HepG2 (cell line): ENCODE data around the gene AKR7A2. TPM values are rescaled to one million over a fixed set of nuclear protein-coding genes. Genes with fewer than 3 reads are reported as not detected.

Source experiments
- ATF5 ChIP-seq: sonication (generic); formaldehyde crosslinking; IDR thresholded peaks from 2 replicates; pipeline ENCODE4 v1.4.0; 2020; ENCODE audit warnings: mild to moderate bottlenecking, low read depth, missing genetic modification reagents
- DMAP1 ChIP-seq: IDR thresholded peaks from 2 replicates; pipeline ENCODE4 v1.6.1; 2016
- ETV5 ChIP-seq: IDR thresholded peaks from 2 replicates; pipeline ENCODE4 v1.6.1; 2018; ENCODE audit warnings: missing biosample characterization, missing genetic modification reagents, inconsistent platforms, borderline replicate concordance
- FOXJ3 ChIP-seq: sonication (generic); formaldehyde crosslinking; IDR thresholded peaks from 2 replicates; pipeline ENCODE4 v1.4.0; 2020; ENCODE audit warnings: missing genetic modification reagents, mild to moderate bottlenecking, borderline replicate concordance
- GTF2F1 ChIP-seq: fragments of 150-350 bp; IDR thresholded peaks from 2 replicates; pipeline ENCODE4 v1.6.1; 2014; ENCODE audit warnings: low read length
- HIVEP1 ChIP-seq: sonication (generic); formaldehyde crosslinking; IDR thresholded peaks from 2 replicates; pipeline ENCODE4 v1.4.0; 2020; ENCODE audit warnings: mild to moderate bottlenecking, missing genetic modification reagents
- KAT8 ChIP-seq: IDR thresholded peaks from 2 replicates; pipeline ENCODE4 v1.6.1; 2016; ENCODE audit warnings: missing genetic modification reagents, missing compliant biosample characterization
- KDM1A ChIP-seq: IDR thresholded peaks from 2 replicates; pipeline ENCODE4 v1.6.1; 2016; ENCODE audit warnings: missing compliant biosample characterization
- NFKBIZ ChIP-seq: IDR thresholded peaks from 2 replicates; pipeline ENCODE4 v1.6.1; 2018; ENCODE audit warnings: missing genetic modification reagents, missing compliant biosample characterization
- POLR2G ChIP-seq: fragments of 200-400 bp; formaldehyde crosslinking; IDR thresholded peaks from 2 replicates; pipeline ENCODE4 v1.6.1; 2018; ENCODE audit warnings: mild to moderate bottlenecking, low read depth, low read length, moderate library complexity
- RBM39 ChIP-seq: fragments of 200-400 bp; formaldehyde crosslinking; IDR thresholded peaks from one replicate; pipeline ENCODE4 v1.6.1; 2018; ENCODE audit warnings: antibody characterized with exemption, mild to moderate bottlenecking, low read depth, low read length; ENCODE audit not compliant: poor library complexity, severe bottlenecking
- RXRB ChIP-seq: IDR thresholded peaks from 2 replicates; pipeline ENCODE4 v1.6.1; 2016; ENCODE audit warnings: borderline replicate concordance, missing genetic modification reagents, missing compliant biosample characterization
- TBX3 ChIP-seq: fragments of 450-650 bp; IDR thresholded peaks from 2 replicates; pipeline ENCODE4 v1.6.1; 2017; ENCODE audit warnings: antibody characterized with exemption, mild to moderate bottlenecking, inconsistent platforms, borderline replicate concordance
- UBTF ChIP-seq: sonication (generic); formaldehyde crosslinking; IDR thresholded peaks from 2 replicates; pipeline ENCODE4 v1.4.0; 2020; ENCODE audit warnings: mild to moderate bottlenecking, missing genetic modification reagents
- YY1 ChIP-seq: IDR thresholded peaks from 2 replicates; pipeline ENCODE4 v1.6.1; 2011; ENCODE audit warnings: low read length, low read depth, moderate library complexity, mild to moderate bottlenecking; ENCODE audit not compliant: insufficient read depth, insufficient replicate concordance
- ZFP36L2 ChIP-seq: sonication (generic); formaldehyde crosslinking; IDR thresholded peaks from 2 replicates; pipeline ENCODE4 v1.4.0; 2020; ENCODE audit warnings: missing genetic modification reagents
- ZNF207 ChIP-seq: fragments of 450-650 bp; IDR thresholded peaks from 2 replicates; pipeline ENCODE4 v1.6.1; 2016; ENCODE audit warnings: antibody characterized with exemption, borderline replicate concordance
- ZNF30 ChIP-seq: sonication (generic); formaldehyde crosslinking; IDR thresholded peaks from 2 replicates; pipeline ENCODE4 v1.5.0; 2020; ENCODE audit warnings: mild to moderate bottlenecking, missing genetic modification reagents
- ZNF441 ChIP-seq: sonication (generic); formaldehyde crosslinking; IDR thresholded peaks from 2 replicates; pipeline ENCODE4 v1.7.0; 2021; ENCODE audit warnings: missing genetic modification reagents, borderline replicate concordance
- ZNF790 ChIP-seq: sonication (generic); formaldehyde crosslinking; IDR thresholded peaks from 2 replicates; pipeline ENCODE4 v1.8.0; 2022; ENCODE audit warnings: missing genetic modification reagents, mild to moderate bottlenecking, borderline replicate concordance
- ZSCAN20 ChIP-seq: sonication (generic); formaldehyde crosslinking; IDR thresholded peaks from 2 replicates; pipeline ENCODE4 v1.4.0; 2020; ENCODE audit warnings: missing genetic modification reagents, mild to moderate bottlenecking, borderline replicate concordance
- ZSCAN9 ChIP-seq: IDR thresholded peaks from 2 replicates; pipeline ENCODE4 v1.6.1; 2016; ENCODE audit warnings: borderline replicate concordance
- polyA plus RNA-seq, 8 experiments: library from polyadenylated mRNA; depleted of rRNA in 3 of 8; stranded (reverse) in 7 of 8; unstranded in 1 of 8; fragments of >200 nt; fragmentation: Illumina TruSeq in 4 of 8; extraction: Trizol in 4 of 8; gene quantifications; 2 replicates each; pipeline versions ENCODE4 v1.2.1 to v1.2.3, GENCODE V29; 2011 to 2016; ENCODE audit warnings: low read depth in 4 of 8, missing spikeins in 1 of 8, mixed read lengths in 1 of 8; ENCODE audit not compliant: insufficient read depth in 1 of 8
- total RNA-seq, 5 experiments: library from RNA; depleted of rRNA; stranded (reverse); fragments of >200 nt; fragmentation: Illumina TruSeq; extraction: Trizol; gene quantifications; 2 replicates each; pipeline ENCODE4 v1.2.3, GENCODE V29; 2016; ENCODE audit warnings: low read depth in 1 of 5
- TF ChIP-seq, protein P1 (sequence below): sonication (generic); formaldehyde crosslinking; IDR thresholded peaks from 2 replicates; pipeline ENCODE4 v1.5.1; 2020; ENCODE audit warnings: mild to moderate bottlenecking, missing genetic modification reagents, moderate library complexity

AKR7A2 gene
- total and polyA plus RNA-seq, 2 of the 13 experiments (the other 11 are each of a cell fraction or from before 2014, with no cell fraction given) = 45.2 to 75.6 TPM

- TF ChIP-seq ATF5 (CRISPR knock-in tag) (0 out of 2 replicates have a peak, but pooled peaks have one; percentile 66), ZNF207 (no peak), NFKBIZ (CRISPR knock-in tag) (no peak), ZNF30 (CRISPR knock-in tag) (peak; percentile 75; the same call in 1 of the 2 replicates), ZFP36L2 (CRISPR knock-in tag) (peak; percentile 71; the same call in 1 of the 2 replicates), GTF2F1 (no peak), UBTF (CRISPR knock-in tag) (peak; percentile 80), RBM39 (peak; percentile 51), HIVEP1 (no peak), ZSCAN9 (0 out of 2 replicates have a peak, but pooled peaks have one; percentile 8), TBX3 (0 out of 2 replicates have a peak, but pooled peaks have one; percentile 13), RXRB (CRISPR knock-in tag) (peak; percentile 7; the same call in 1 of the 2 replicates), KAT8 (peak; percentile 72; the same call in 1 of the 2 replicates), YY1 (peak; percentile 84), ZNF441 (peak; percentile 77), FOXJ3 (CRISPR knock-in tag) (peak; percentile 31; the same call in 1 of the 2 replicates), ZNF790 (CRISPR knock-in tag) (no peak; the same call in 1 of the 2 replicates), KDM1A (CRISPR knock-in tag) (0 out of 2 replicates have a peak, but pooled peaks have one; percentile 9), ZSCAN20 (CRISPR knock-in tag) (0 out of 2 replicates have a peak, but pooled peaks have one; percentile 30), POLR2G (peak; percentile 82), ETV5 (no peak; the same call in 1 of the 2 replicates), DMAP1 (peak; percentile 43; the same call in 1 of the 2 replicates)
- TF ChIP-seq, protein P1, sequence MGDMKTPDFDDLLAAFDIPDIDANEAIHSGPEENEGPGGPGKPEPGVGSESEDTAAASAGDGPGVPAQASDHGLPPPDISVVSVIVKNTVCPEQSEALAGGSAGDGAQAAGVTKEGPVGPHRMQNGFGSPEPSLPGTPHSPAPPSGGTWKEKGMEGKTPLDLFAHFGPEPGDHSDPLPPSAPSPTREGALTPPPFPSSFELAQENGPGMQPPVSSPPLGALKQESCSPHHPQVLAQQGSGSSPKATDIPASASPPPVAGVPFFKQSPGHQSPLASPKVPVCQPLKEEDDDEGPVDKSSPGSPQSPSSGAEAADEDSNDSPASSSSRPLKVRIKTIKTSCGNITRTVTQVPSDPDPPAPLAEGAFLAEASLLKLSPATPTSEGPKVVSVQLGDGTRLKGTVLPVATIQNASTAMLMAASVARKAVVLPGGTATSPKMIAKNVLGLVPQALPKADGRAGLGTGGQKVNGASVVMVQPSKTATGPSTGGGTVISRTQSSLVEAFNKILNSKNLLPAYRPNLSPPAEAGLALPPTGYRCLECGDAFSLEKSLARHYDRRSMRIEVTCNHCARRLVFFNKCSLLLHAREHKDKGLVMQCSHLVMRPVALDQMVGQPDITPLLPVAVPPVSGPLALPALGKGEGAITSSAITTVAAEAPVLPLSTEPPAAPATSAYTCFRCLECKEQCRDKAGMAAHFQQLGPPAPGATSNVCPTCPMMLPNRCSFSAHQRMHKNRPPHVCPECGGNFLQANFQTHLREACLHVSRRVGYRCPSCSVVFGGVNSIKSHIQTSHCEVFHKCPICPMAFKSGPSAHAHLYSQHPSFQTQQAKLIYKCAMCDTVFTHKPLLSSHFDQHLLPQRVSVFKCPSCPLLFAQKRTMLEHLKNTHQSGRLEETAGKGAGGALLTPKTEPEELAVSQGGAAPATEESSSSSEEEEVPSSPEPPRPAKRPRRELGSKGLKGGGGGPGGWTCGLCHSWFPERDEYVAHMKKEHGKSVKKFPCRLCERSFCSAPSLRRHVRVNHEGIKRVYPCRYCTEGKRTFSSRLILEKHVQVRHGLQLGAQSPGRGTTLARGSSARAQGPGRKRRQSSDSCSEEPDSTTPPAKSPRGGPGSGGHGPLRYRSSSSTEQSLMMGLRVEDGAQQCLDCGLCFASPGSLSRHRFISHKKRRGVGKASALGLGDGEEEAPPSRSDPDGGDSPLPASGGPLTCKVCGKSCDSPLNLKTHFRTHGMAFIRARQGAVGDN (CRISPR knock-in tag) = peak; percentile 90
Observed at GRCh38 chr1:19311931-19312781, at the start of gene AKR7A2, which contains the start of gene SLC66A1 (continued).
